ENCODE data around the gene SENP5.
A peak's percentile ranks its signal among the peaks of the same experiment; 100 is the strongest.
"Not testable (repeated sequence)": the region's sequence is repeated elsewhere in the genome, so short reads cannot be mapped to it uniquely, and the experiment has no call there.

SENP5 gene

DNA sequence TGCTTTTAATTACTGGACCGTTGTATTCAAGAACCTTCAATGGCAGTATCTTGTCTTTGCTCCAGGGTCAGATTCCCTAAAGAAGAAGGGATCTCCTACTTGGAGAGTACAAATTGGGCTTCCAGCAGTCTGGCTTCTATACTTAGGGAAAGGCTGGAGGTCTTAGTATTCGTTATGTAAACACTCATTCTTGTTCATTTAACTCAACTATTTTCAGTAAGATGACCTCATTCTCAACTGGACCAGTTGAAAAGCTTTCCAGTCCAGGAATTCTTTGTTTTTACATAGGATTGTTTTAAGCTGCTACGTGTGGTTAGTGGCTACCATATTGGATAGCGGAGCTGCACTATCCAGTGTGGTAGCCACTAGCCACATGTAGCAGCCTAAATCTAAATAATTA is 4.6 kb downstream of the SENP5 start:
- H3K4me1 ChIP-seq = peaks cover 14 to 29% (median 25%) of the 10 kb centered on the region in 10 experiments
- H3K36me3 ChIP-seq = peaks cover 17 to 47% (median 31%) of the 10 kb centered on the region in 11 experiments
- peak overlapping the region in 6 of 11 experiments; percentile 1 to 47 (median 16); a peak in 9 of 22 replicates for H3K4me2 ChIP-seq
- peaks cover 84 to 95% (median 94%) of the 10 kb centered on the region in 11 experiments for H4K20me1 ChIP-seq
- H3K27me3 ChIP-seq = no peaks in the 10 kb centered on the region
- no peaks in the 10 kb centered on the region for H3K9me3 ChIP-seq (replicated peaks in 1 of 11)
- H3K9ac ChIP-seq = no peak overlapping the region
- no peak overlapping the region for H3K4me3 ChIP-seq
- no peak overlapping the region for H3K27ac ChIP-seq
- no peak for TF ChIP-seq Cebpa-rat (IDR thresholded peaks at IDR 0.05)

DNA sequence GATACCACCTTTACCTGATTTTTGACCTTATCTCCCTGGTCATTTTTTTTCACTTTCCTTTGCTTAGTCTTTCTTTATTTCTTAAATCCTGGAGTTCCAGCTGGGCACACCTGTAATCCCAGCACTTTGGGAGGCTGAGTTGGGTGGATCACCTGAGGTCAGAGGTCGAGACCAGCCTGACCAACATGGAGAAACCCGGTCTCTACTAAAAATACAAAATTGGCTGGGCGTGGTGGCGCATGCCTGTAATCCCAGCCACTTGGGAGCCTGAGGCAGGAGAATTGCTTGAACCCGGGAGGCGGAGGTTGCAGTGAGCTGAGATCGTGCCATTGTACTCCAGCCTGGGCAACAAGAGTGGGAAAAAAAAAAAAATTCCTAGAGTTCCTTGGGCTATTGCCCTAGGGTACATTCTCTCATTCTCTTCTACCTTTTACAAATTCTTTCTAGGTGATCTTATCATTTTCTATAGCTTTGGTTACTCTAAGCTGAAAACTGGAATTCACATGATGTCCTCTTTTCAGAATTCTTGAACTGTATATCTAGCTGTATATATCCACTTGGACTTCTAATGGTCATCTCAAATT is 6.9 kb downstream of the SENP5 start:
- H3K27me3 ChIP-seq; H3K27ac ChIP-seq; H3K9me3 ChIP-seq (replicated peaks in 1 of 11); H3K4me3 ChIP-seq; H3K9ac ChIP-seq; H3K4me2 ChIP-seq: not testable (repeated sequence)
- Histone ChIP-seq H3K36me3 (peaks cover 26 to 51% (median 38%) of the 10 kb centered on the region in 11 experiments), H3K4me1 (peaks cover 4 to 24% (median 15%) of the 10 kb centered on the region in 10 experiments; a peak in 19 of 20 replicates), H4K20me1 (peaks cover 89 to 100% (median 99%) of the 10 kb centered on the region in 11 experiments)

DNA sequence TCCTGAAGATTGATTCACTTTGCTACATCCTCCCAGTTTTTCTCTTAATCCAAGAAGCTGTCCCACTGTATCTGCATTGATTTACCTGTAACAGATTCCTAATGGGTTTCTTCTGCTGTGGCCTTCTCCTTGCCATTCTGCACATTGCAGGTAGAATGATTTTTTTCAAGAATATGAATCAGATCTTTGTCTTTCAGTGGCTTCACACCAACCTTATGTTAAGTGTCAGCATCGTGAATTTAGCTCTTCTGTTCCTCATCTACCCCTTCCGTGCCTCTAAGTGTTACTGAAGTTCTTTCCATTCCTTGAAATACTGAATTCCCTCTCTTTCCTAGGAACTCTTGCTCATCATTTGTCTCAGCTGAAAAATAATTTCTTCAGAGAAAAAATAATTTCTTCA is 7.5 kb downstream of the SENP5 start:
- no peak overlapping the region for H3K4me3 ChIP-seq
- TF ChIP-seq Cebpa-rat (IDR thresholded peaks at IDR 0.05) = no peak
- no peak overlapping the region for H3K27ac ChIP-seq
- no peak overlapping the region for H3K4me2 ChIP-seq
- H4K20me1 ChIP-seq = peaks cover 92 to 100% (median 99%) of the 10 kb centered on the region in 11 experiments
- H3K36me3 ChIP-seq = peaks cover 24 to 55% (median 37%) of the 10 kb centered on the region in 11 experiments
- no peaks in the 10 kb centered on the region for H3K9me3 ChIP-seq (replicated peaks in 1 of 11)
- no peaks in the 10 kb centered on the region for H3K27me3 ChIP-seq
- H3K9ac ChIP-seq = no peak overlapping the region
- peaks cover 2 to 23% (median 10%) of the 10 kb centered on the region in 10 experiments; a peak in 15 of 20 replicates for H3K4me1 ChIP-seq

DNA sequence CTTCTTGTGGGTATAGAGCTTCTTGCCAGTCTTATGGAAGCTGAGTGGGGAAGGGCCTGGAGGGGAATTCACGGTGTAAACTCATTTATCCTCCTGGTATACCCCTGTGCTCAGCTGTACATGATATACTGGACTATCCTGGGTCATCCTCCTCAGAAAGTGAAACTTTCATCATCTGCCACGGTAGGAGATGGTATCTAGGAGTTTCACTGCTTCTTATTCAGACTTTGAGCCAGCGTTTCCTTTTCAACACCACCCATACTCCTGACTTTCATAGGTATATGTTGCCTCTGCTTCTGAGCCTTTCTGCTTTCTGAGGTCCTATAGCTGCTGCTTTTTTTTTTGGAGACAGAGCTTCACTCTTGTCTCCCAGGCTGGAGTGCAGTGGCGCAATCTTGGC is 15.6 kb downstream of the SENP5 start:
- H4K20me1 ChIP-seq = peaks cover 60 to 100% (median 83%) of the 10 kb centered on the region in 11 experiments

DNA sequence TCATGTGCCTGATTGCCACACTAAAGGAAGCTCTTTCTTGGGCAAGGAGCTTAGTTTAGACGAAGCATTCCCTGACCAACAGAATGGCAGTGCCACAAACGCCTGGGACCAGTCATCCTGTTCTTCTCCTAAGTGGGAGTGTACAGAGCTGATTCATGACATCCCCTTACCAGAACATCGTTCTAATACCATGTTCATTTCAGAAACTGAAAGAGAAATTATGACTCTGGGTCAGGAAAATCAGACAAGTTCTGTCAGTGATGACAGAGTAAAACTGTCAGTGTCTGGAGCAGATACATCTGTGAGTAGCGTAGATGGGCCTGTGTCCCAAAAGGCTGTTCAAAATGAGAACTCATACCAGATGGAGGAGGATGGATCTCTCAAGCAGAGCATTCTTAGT is 18.4 kb downstream of the SENP5 start:
- Histone ChIP-seq H3K4me1 (peaks cover 47 to 73% (median 64%) of the 10 kb centered on the region in 10 experiments), H3K4me3 (peak overlapping the region in 6 of 10 experiments; percentile 8 to 45 (median 22); a peak in 6 of 20 replicates), H4K20me1 (peaks cover 39 to 100% (median 75%) of the 10 kb centered on the region in 11 experiments; a peak in 18 of 22 replicates), H3K9ac (peak overlapping the region in 10 of 11 experiments; percentile 38 to 69 (median 49); a peak in 16 of 22 replicates), H3K27ac (peak overlapping the region in 9 of 11 experiments; percentile 42 to 71 (median 66); a peak in 18 of 22 replicates), H3K9me3 (replicated peaks in 1 of 11) (no peaks in the 10 kb centered on the region), H3K27me3 (no peaks in the 10 kb centered on the region), H3K4me2 (peak overlapping the region; percentile 56 to 92 (median 77)), H3K36me3 (peaks cover 37 to 86% (median 53%) of the 10 kb centered on the region in 11 experiments; a peak in 21 of 22 replicates)
- peak in 2 of 11 experiments; percentile 50 to 54; a peak in 2 of 22 replicates for TF ChIP-seq Cebpa-rat (IDR thresholded peaks at IDR 0.05)

More for the DNA sequence above, 15.6 kb downstream of the SENP5 start:
- Histone ChIP-seq H3K9me3 (replicated peaks in 1 of 11) (no peaks in the 10 kb centered on the region), H3K36me3 (peaks cover 30 to 84% (median 44%) of the 10 kb centered on the region in 11 experiments; a peak in 21 of 22 replicates), H3K27ac (peak overlapping the region in 8 of 11 experiments; percentile 1 to 67 (median 14); a peak in 7 of 22 replicates), H3K4me1 (peaks cover 47 to 83% (median 66%) of the 10 kb centered on the region in 10 experiments), H3K9ac (peak overlapping the region in 3 of 11 experiments; percentile 10 to 30 (median 14); a peak in 4 of 22 replicates), H3K4me3 (peak overlapping the region in 1 of 10 experiments; percentile 9; a peak in 1 of 20 replicates), H3K27me3 (no peaks in the 10 kb centered on the region), H3K4me2 (peak overlapping the region; percentile 43 to 92 (median 77))
- TF ChIP-seq Cebpa-rat (IDR thresholded peaks at IDR 0.05) = no peak

DNA sequence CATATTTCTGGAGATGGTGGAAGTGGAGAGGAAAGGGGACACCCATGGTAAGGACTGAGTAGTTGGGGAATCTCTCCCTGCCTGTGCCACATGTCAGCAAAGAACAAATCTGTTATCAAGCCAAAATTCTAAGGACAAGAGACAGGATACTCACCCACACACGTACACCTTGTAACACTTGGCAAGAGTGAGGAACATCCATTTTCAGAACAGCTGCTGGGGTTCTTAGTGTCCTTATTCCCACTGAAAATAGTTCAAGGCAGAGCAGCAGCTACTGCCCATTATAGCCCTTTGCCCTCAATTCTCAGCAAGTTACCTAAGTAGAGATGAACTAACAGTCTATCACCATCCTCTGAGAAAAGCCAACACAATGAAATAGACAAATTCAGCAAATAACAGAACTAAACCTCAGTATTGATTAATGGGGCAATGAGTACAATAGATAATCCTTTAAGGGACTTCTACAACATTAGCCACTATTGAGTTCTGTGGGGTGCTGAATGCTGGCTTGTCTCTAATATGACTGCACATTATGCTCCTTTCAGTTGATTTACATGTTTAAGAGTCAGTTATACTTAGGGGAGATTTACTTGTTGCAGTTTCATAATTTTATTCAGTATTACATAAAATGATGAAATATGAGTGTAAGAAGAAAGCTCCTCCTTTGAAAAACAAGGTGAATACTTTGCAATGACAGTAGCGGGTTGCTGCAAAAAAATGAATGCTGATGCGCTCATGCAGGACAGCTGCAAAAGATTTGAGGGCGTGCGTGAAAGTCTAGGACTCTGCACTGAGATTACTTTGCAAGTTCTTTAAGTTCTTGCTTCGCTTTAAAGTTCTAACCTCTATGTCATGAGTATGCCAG is 22.4 kb downstream of the SENP5 start:
- H3K36me3 ChIP-seq = peaks cover 32 to 96% (median 75%) of the 10 kb centered on the region in 11 experiments
- peak overlapping the region in 2 of 11 experiments; percentile 3 to 14; a peak in 2 of 22 replicates for H3K27ac ChIP-seq
- H3K4me1 ChIP-seq = peaks cover 31 to 49% (median 41%) of the 10 kb centered on the region in 10 experiments
- H3K4me3 ChIP-seq = no peak overlapping the region
- H3K4me2 ChIP-seq = no peak overlapping the region
- peaks cover 14 to 100% (median 57%) of the 10 kb centered on the region in 11 experiments; a peak in 17 of 22 replicates for H4K20me1 ChIP-seq
- H3K27me3 ChIP-seq = no peaks in the 10 kb centered on the region
- H3K9me3 ChIP-seq (replicated peaks in 1 of 11) = peaks cover 0 to 11% (median 0%) of the 10 kb centered on the region in 11 experiments; a peak in 1 of 22 replicates
- TF ChIP-seq Cebpa-rat (IDR thresholded peaks at IDR 0.05) = no peak
- no peak overlapping the region for H3K9ac ChIP-seq

DNA sequence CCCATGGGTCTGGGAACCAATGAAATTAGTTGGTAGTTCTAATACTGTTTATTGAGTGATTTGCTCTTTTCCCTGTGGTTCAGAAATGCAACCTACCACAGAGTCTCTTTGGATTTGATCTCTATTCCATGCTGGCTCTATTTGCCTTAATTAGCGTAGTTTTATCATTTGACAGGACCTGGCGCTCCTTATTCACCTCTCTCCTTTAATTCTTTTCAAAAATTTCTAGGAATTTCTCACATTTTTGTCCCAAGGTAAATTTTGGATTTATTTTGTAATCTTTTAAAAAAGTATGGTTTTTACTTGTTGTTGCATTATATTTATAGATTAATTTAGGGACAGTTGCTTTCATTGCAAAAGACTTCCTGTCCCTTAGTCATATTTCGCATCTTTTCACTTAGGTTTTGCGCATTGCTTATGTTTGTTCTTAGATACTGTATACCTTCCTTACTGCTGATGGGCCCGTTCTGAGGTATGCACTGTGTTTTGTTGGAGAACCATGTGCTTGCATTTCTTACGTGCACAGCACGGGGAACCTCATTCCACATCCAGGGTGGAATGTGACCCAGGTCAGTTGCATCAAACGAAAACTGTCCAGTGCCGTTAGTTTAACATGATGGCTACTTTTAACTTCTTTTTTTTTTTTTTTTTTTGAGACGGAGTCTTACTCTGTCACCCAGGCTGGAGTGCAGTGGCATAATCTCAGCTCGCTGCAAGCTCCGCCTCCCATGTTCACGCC is 27.0 kb downstream of the SENP5 start:
- peaks cover 0 to 11% (median 0%) of the 10 kb centered on the region in 11 experiments; a peak in 1 of 22 replicates for H3K9me3 ChIP-seq (replicated peaks in 1 of 11)
- H3K36me3 ChIP-seq = peaks cover 40 to 96% (median 70%) of the 10 kb centered on the region in 11 experiments
- TF ChIP-seq Cebpa-rat (IDR thresholded peaks at IDR 0.05) = no peak
- peaks cover 10 to 26% (median 17%) of the 10 kb centered on the region in 10 experiments; a peak in 17 of 20 replicates for H3K4me1 ChIP-seq
- peaks cover 14 to 95% (median 49%) of the 10 kb centered on the region in 11 experiments; a peak in 16 of 22 replicates for H4K20me1 ChIP-seq
- no peak overlapping the region for H3K4me2 ChIP-seq
- H3K9ac ChIP-seq = no peak overlapping the region
- H3K27me3 ChIP-seq = no peaks in the 10 kb centered on the region
- H3K27ac ChIP-seq = no peak overlapping the region
- H3K4me3 ChIP-seq = no peak overlapping the region

DNA sequence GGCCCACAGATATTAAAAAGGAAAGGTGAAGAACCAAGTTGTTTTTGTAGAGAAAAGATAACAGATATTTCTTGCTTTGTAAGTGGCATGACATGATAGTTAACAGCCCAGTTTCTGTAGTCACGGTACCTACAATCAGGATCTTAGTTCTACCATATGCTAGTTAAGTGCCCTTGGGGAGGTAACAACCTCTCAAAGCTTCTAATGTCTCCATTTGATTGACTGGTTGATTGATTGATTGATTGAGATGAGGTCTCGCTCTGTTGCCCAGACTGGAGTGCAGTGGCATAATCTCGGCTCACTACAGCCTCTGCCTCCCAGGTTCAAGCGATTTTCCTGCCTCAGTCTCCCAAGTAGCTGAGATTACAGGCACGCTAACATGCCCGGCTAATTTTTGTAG is 28.5 kb downstream of the SENP5 start:
- no peaks in the 10 kb centered on the region for H3K27me3 ChIP-seq
- no peak overlapping the region for H3K9ac ChIP-seq
- no peak overlapping the region for H3K27ac ChIP-seq
- H3K9me3 ChIP-seq (replicated peaks in 1 of 11) = peaks cover 0 to 11% (median 0%) of the 10 kb centered on the region in 11 experiments; a peak in 1 of 22 replicates
- TF ChIP-seq Cebpa-rat (IDR thresholded peaks at IDR 0.05) = no peak
- peaks cover 5 to 25% (median 12%) of the 10 kb centered on the region in 10 experiments; a peak in 16 of 20 replicates for H3K4me1 ChIP-seq
- no peak overlapping the region for H3K4me3 ChIP-seq
- H4K20me1 ChIP-seq = peaks cover 6 to 80% (median 45%) of the 10 kb centered on the region in 11 experiments; a peak in 15 of 22 replicates
- H3K36me3 ChIP-seq = peaks cover 49 to 96% (median 80%) of the 10 kb centered on the region in 11 experiments
- no peak overlapping the region for H3K4me2 ChIP-seq
